ENCODE measurements around the gene DYSF.
"Not testable (repeated sequence)": the region's sequence is repeated elsewhere in the genome, so short reads cannot be mapped to it uniquely, and the experiment has no call there.

Gene DYSF

DNA sequence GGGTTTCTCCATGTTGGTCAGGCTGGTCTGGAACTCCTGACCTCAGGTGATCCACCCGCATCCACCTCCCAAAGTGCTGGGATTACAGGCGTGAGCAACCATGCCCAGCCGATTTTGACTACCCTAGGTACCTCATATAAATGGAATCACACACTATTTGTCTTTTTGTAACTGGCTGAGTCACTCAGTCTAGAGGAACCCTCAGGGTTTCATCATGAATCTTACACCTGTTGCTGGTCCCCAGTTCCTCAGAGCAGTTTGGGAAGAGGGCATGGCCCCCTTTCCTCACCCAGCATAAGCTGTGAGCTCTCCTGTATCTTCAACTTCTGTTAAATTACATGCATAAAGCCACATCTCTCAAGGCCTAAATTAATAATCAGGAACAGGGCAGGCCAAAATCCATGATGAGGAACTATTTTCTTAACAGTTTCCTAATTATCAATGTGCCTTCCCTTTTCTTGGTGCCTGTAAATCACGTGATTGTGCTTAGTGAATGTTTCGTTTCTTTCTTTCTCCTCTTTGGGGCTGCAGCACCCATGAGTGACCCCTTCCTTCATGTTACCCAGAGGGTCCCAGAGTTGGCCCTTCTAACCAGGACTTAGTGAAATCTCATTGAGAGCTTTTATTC lies 20.9 kb downstream of the DYSF start:
- no peak for DNase-seq

DNA sequence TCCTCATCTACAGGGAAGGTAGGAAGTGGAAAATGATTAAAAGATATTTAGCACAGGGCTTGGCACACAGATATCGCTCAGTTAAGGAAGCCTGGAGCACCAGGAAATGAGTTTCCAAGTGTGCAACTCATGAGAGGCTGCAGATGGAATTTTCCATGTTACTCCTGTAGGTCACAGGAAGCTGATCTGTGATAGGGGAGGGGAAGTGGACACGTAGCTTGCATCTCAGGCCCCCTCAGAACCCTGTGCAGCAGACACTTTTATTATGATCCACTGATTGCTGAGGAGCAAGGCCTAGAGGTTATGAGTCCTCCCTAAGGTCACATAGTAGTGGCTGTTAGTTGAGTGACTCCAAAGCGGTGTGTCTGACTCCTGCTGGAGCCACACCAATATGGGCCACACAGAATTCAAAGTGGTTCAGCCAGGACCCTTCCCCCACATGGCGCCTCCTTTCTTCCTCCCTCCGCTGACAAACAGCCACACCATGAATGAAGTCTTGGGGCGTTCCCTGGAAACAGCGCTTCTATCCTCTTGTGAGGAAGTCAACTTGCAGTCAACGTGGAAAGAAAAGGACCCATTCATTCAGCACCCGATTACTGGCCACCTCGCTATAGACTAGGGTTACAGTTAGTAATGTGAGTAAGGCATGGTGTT lies 21.5 kb downstream of the DYSF start:
- DNase-seq, result no peak

DNA sequence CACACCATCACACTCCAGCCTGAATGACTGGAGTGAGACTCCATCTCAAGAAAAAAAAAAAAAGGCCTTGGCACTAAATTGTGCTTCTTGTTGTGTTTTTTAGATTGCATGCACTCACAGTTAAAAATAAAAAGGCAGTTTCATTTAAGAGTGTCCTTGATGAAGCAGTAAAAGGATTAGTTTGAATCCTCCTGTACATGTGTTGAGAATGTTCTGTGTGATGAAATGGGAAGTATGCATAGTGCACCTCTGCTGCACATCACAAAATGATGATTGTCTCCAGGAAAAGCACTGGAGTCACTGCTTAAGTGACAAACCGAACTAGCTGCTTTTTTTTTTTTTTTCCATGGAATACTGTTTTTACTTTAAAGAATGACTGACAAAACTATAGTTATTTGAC lies 23.1 kb downstream of the DYSF start:
- DNase-seq, result no peak

DNA sequence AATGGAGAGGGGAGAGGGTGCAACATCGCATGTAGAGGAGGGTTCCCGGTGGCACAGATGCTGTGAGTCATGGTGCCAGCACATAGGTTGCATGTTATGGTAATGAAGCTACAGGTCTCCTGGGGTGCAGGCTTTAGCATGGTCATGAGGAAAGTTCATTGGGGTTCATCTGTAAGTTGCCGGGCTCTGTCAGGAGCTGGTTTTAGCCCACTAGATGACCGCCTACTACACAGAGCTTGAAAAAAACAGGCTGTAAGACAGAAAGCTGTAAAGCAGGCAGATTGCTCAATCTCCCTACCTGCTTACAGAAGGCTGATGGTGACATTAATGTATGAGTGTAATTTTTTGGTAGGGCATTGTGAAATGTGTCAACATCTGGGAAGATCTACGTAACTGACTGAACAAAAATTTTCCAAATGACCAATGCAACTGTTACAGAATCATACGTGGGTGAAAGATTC lies 23.9 kb downstream of the DYSF start:
- no peak for DNase-seq

DNA sequence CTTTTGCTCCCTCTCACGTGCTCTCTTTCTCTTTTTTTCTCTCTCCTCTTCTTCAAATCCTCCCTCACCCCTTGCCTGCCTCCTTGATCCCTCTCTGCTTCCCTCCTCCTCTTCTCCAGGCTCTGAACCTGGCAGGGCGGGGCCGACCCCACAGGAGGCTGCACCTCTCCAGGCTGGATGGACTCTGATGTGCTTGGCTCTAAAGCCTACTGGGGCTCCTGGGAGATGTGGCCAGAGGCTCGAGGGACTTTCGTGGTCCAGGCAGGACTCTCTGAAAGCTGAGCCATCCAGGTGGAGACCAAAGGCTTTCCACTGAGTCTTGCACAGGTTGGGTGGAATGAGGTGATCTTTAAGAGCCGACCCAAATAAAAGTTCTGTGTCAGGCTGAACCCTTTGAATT lies 25.4 kb downstream of the DYSF start:
- no peak for DNase-seq

DNA sequence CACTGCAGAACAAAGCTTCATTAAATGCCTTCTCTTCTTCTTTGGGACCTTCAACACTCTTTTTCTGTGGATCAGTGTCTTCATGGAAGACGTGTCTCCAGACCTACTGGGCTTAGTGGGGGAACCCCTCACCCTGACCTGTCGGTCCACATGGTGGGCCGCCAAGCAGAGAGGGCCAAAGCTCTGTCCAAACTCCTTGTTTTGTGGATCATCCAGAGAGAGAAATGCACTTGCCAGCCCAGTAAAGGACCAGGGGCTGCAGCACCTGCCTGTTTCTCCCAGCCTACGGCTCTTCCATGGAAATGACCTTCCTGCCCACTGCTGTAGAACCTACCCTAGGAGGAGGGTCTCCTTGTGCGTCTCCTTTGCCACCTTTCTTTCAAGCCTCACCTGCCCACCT lies 25.9 kb downstream of the DYSF start:
- DNase-seq, result no peak

DNA sequence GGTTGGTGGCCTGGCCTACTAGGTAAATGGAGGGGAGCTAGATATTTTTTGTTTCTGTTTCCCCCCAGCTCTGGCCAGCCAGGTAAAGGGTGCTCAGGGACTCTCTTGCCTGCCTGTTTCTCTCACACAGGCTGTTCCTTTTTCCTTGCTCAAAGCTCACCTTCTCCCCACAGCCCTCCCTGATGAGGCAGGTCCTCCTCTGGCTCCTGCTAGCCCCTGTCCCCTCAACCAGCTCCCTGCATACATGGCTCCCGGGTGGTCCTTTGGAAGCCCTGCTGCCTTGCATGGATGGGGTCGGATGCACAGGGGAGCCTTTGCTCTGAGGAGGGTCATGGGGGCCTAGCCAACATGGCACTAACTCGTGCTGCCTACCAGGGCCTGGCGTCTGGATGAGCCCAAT lies 27.8 kb downstream of the DYSF start:
- DNase-seq, result no peak

DNA sequence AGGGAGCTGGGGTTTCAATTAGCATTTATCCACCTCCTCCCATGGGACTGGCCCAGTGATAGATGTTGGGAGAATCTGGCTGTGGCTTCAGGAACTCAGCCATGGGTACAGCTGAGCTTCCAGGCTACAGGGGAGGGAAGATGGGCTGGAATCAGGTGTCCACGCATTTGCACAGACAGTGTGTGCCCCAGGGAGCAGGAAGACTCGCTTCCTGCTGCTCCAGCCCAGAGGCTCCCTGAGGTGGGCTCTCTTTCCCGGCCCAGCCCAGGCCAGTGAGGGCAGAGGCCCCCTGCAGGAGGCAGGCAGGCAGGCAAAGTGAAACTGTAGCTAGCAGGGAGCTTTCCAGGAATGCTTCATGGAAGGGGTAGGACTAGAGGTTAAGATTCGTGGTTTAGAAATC lies 28.7 kb downstream of the DYSF start:
- no peak for DNase-seq

DNA sequence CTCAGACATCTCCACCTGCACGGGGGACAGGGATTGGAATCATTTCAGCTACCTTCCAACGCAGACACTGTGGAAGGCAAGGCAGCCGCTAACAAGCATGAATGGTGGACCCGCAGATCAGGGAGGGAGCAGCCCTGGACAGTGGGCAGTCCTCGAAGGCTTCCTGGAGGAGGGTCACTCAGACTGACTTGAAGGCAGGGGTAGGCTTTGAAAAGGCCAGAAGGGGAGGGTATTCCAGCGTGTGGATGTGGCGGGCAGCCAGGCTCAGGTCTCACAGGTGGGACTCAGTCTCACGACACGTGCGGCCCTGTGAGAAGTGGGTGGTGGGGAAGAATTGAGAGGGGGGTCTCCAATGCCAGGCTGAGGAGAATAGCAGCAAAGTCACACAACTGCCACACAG lies 29.9 kb downstream of the DYSF start:
- DNase-seq, result no peak

DNA sequence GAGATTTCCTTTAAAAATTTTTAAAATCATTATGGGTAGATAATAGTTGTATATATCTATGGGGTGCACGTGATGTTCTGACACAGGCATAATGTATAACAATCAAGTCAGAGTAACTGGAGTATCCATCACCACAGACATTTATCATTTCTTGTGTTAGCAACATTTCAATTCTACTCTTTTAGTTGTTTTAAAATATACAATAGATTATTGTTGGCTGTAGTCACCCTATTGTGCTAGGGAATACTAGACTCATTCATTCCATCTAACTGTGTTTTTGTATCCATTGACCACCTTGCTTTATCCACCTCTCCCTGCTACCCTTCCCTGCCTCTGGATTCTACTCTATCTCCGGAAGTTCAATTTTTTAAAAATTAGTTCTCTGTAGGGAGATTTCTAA lies 31.0 kb downstream of the DYSF start:
- no peak for DNase-seq

DNA sequence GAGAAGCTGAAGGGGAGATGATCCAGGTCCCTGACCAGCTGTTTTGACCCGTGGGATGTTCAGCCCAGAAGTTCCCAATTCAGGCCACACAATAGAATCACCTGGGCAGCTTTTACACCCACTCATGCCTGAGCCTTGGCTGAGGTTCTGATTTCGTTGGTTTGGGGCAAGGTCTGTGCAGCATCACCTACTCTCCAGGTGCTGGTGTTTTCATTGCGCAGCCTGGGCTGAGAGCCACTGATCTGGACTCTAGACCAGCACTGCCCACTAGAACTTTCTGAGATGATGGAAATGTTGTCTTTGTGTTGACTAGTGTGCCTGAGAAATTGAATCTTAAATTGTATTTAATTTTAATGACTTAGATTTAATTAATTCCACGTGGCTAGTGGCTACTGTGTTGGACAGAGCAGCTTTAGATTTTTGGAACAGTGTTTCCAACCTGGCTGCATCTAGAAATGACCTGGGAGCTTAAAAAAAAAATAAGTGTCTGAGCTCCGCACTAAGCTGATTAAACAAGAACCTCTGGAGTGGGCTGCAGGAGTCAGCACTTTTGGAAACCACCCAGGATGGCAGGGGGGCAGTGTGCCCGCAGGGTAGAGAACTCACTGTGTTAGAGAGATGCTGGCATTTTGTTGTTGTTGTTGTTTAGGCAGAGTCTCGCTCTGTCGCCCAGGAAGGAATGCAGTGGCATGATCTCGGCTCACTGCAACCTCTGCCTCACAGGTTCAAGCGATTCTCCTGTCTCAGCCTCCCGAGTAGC lies 33.7 kb downstream of the DYSF start:
- no peak for DNase-seq

DNA sequence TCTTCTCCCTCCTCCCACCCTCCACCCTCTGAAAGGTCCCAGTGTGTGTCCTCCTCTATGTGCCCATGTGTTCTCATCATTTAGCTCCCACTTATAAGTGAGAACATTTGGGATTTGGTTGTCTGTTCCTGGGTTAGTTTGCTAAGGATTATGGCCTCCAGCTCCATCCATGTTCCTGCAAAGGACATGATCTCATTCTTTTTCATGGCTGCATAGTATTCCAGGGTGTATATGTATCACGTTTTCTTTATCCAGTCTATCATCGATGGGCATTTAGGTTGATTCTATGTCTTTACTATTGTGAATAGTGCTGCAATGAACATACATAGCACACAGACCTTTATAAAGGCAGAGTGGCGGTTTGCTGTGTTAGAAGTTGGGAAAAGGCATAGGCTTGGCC lies 38.2 kb downstream of the DYSF start:
- not testable (repeated sequence) for DNase-seq

DNA sequence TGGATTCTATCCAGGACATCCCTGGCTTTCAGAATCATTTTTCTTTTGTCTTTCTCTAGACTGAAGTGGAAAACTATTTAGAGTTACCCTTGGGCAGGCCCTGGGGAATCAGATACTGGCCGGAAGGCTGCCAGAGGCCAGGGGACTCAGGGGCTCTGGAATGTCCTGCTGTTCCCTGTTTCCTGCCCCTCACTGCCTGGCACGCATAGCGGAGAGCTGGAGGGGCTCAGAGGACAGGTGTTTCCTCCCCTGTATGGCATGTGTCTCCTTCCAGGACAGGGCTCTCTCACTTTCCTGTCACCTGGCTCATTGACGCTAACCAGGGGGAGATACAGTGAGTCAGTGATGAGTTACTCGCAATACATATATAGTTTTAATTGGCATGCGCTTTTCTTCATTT lies 38.8 kb downstream of the DYSF start:
- no peak for DNase-seq

DNA sequence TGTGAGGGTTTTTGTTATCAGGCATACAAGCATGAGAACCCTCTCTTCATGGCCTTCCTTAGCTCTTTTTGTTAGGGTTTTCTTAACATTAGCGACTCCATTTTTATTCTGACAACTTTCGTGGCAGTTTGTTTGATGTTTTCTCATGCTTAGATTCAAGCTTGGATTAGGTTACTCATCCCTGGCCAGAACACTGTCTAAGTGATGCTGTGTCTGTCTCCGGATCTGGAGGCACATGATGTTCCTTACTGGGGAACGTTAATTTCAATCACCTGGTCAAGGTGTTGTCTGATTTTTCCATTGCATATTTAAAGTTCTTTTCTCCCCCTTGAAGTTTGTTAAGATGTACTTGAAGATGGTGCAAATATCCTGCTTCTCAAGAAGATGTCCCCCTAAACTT lies 40.7 kb downstream of the DYSF start:
- no peak for DNase-seq

DNA sequence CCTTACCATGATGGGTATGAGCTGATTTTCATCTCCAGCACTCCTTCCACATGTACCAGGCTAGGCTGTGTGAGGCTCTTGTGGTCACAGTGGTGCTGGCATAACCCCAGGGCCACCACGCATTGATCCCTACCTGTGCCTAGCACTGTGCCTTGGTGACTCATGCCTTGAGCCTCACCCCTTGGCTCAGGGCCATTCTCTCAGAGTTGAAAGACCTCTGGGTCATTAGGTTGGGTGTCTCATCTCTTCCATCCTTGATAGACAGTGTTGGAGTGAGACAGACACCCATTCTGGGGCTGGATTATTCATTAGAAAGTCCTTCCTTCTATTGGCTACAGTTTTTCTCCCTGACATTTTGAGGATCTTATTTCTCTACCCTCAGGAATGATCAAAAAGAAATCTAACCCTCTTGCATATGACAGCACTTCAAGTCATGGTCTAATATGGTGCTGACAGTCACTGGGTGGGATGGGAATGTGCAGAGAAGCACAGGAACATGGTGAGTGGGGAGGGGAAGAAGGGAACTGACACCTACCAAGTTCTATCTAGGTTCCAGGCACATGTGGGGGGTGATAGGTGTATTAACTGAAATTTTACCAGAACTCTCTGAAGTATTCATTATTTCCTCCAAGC lies 41.3 kb downstream of the DYSF start:
- no peak for DNase-seq

DNA sequence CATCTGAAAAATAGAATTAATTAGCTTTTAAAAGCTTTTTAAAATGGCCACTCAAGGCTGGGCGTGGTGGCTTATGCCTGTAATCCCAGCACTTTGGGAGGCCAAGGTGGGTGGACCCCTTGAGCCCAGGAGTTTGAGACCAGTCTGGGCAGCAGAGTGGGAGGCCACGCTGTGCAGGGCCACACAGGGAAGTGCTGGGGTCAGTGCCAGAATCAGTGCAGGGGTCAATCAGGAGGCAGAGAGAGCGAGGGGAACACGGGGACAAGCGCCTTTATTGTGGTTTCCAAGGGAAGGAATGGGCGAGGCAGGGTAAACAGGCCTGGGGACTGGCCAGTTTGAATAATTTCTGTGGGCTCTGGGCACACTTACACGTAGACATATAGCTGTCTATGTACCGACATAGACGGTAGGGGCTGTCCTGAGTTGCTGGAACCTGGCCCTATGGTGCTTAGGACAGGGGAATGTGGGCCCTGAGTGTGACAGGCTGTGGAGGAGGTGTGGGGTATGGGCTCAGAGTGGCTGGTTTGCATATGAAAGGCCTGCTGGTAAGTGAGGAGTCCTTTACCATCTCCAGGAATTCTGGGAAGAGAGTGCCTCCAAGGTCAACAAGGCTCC lies 42.9 kb downstream of the DYSF start:
- no peak for DNase-seq

DNA sequence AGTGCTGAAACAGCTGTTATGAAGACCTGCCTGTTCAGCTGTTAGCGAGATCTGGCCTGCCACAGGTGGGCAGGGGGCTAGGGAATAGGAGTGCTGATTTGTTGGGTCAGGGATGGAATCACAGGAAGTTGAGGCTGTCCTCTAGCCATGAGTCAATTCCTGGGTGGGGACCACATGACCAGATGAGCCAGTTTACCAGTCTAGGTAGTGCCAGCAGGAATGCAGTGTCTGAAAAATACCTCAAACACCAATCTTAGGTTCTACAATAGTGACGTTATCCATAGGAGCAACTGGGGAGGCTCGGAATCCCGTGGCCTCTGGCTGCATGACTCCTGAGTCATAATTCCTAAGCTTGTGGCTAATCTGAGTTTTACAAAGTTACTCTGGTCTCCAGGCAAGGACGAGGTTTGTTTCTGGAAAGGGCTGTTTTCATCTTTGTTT lies 44.9 kb downstream of the DYSF start:
- no peak for DNase-seq

DNA sequence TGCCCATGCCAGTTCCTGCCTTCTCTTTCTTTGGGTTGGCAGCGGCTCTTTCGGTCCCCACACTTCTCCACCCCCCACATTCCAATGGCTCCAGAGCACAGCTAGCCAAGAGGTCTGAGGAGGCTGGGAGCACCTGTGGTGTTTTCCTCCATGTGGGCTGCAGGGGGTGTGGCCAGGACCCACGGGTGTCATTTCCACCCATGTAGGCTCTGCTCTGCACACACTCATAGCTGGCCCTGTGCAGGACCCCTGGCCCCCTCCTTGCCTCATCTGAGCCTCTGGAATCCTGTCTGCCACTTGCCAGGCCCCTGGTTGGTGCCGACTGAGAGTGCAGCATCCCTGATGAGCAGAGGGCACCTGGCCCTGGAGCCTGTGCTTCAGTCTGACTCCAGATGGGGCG lies 46.3 kb downstream of the DYSF start:
- no peak for DNase-seq

DNA sequence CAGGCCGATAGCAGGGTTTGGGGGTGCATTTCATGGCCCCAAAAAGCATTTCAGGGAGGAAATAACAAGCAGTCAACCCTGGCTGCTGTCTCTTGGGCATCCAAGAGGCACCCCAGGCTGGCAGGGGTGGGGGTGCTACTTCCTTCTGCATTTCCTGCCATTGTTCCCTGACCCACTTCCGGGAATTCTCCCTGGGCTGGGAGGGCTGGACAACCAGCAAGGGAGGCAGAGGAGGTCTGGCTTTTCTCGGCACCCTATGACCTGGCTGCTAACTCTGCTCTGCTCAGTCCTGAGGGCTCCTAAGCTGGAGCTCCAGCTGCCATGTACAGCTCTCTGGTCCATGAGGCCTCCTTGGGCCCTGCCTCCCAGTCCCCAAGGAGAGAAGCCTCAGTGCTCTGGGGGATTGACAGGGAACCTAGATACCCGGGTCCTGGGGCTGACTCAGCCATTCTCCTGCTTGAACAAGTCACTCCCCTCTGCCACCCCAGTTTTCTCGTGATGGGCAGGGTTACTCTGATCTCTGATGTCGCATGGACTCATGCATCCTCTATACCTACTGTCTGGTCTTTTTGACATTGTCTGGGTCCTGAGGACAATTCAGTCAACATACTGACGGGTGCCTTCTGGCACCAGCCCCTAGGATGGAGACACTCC lies 47.2 kb downstream of the DYSF start:
- no peak for DNase-seq

DNA sequence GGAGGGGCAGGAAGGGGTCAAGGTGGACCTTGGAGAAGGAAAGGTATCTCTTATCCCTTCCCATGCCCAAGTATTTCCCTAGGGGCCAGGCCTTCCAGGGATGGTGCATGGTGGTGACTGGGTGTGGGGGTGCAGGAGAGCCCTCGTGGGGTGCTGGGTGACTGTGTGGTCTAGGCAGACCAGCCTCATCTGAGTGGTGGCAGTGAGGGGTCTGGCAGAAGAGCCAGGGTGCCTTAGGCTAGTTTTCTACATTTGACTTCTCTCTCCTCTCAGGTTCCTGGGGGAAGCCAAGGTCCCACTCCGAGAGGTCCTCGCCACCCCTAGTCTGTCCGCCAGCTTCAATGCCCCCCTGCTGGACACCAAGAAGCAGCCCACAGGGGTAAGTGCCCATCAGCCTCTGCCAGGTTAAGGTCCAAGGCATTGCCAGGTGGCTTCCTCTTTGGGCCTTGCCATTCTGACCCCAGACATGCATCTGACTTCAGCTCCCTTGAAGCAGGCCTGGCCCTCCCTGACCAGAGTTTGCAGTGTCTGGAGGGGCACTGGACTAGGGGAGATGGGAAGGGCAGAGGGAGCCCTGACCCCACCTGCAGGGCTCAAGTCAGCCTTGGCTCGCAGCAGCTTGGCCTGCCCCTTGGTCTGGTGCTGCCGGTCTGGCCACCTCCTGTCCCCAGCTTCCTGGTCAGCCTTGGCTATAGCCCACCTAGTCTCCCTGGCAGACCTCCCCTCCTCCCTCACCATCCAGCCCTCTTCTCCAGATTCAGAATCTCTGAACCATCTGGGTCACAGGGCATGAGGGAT lies 49.8 kb downstream of the DYSF start:
- no peak for DNase-seq

DNA sequence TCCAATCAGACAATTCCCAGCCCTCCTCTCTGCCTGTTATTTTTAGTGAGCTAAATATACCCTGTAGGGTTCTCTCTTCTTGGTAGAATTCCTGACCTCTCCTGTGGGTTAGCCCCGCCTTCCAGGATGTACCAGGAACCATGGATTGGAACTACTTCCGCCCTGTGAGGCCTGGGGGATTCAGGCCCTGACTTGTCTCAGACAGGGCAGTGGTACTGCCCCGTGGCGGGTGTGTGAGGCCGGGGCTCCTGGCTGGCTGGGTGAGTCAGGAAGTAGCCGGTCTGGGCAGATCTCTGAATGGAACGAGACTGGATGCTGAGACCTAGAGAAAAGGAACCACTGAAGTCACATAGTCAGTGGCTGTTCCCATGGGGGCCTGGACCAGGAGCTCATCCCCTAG lies 50.5 kb downstream of the DYSF start:
- DNase-seq, result no peak

DNA sequence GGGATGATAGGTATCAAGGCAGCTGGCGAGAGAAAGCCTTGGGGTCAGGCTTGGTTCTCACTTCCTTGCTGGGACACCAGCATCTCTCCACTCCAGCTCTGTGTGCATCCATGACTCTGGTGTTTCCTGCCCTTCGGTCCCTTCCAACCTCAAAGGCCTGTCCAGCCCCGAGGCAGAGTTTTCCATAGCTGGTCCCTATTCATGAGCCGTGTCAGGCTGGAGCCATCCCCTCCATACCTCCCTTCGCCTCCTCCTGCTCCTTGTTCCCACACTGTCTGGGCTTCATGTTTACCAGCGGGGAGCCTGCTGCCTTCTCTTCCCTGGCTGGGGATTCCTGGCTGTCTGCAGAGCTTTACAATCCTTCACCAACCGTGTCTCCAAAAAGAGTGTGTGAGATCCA lies 51.2 kb downstream of the DYSF start:
- no peak for DNase-seq
